SJSA1 (cell line): ENCODE measurements around the gene PPM1N. TPM values are rescaled to one million over a fixed set of nuclear protein-coding genes. Genes with fewer than 3 reads are reported as not detected.

Experiments
- DNase-seq, 2 experiments: peaks; one replicate each; pipeline ENCODE4 v3.0.0-alpha.2; 2015 to 2020; ENCODE audit warnings: low spot score in 2 of 2, low read depth in 1 of 2
- H3K27ac ChIP-seq: fragments of 250-450 bp; sonication (Bioruptor Pico); 2 replicates; pipeline ENCODE4 v1.5.1; 2020; ENCODE audit warnings: mild to moderate bottlenecking, moderate library complexity
- H3K27me3 ChIP-seq: fragments of 250-450 bp; sonication (Bioruptor Pico); replicated peaks from 2 replicates; pipeline ENCODE4 v1.5.1; 2020; ENCODE audit warnings: mild to moderate bottlenecking, moderate library complexity
- H3K36me3 ChIP-seq: fragments of 250-450 bp; sonication (Bioruptor Pico); 2 replicates; pipeline ENCODE4 v1.5.1; 2020; ENCODE audit warnings: mild to moderate bottlenecking
- H3K4me1 ChIP-seq: fragments of 250-450 bp; sonication (Bioruptor Pico); replicated peaks from 2 replicates; pipeline ENCODE4 v1.6.1; 2021; ENCODE audit warnings: mild to moderate bottlenecking
- H3K4me3 ChIP-seq: fragments of 250-450 bp; sonication (Bioruptor Pico); 2 replicates; pipeline ENCODE4 v1.5.1; 2020; ENCODE audit warnings: mild to moderate bottlenecking
- H3K9me3 ChIP-seq: fragments of 250-450 bp; sonication (Bioruptor Pico); replicated peaks from 2 replicates; pipeline ENCODE4 v1.5.1; 2020; ENCODE audit warnings: mild to moderate bottlenecking
- total RNA-seq: library from RNA; depleted of rRNA; stranded (reverse); fragments of >200 nt; shearing (Covaris generic); gene quantifications from 2 replicates; pipeline ENCODE4 v1.2.3, GENCODE V29; 2014

The PPM1N gene
- total RNA-seq, 1 experiment from 2014 or later, result 0.29 TPM

- peaks cover 53% of the 10 kb centered on the region for H3K36me3 ChIP-seq
- no peak for DNase-seq
Observed at GRCh38 chr19:45514376-45515051, 16.3 kb downstream of the PPM1N start.

GRCh38 chr19:45515081-45515624, 16.9 kb downstream of the PPM1N start:
- no peaks in the 10 kb centered on the region for H3K27me3 ChIP-seq
- no peaks in the 10 kb centered on the region for H3K4me1 ChIP-seq
- H3K9me3 ChIP-seq, result no peaks in the 10 kb centered on the region
- H3K36me3 ChIP-seq, result peaks cover 57% of the 10 kb centered on the region
- no peak overlapping the region for H3K4me3 ChIP-seq
- no peak for DNase-seq
- no peak overlapping the region for H3K27ac ChIP-seq

More at GRCh38 chr19:45514376-45515051, 16.3 kb downstream of the PPM1N start:
- Histone ChIP-seq H3K27me3 (no peaks in the 10 kb centered on the region), H3K4me3 (no peak overlapping the region), H3K4me1 (peaks cover 3% of the 10 kb centered on the region), H3K27ac (no peak overlapping the region), H3K9me3 (no peaks in the 10 kb centered on the region)

- Histone ChIP-seq H3K27me3 (no peaks in the 10 kb centered on the region), H3K9me3 (no peaks in the 10 kb centered on the region), H3K36me3 (peaks cover 61% of the 10 kb centered on the region), H3K27ac (no peak overlapping the region), H3K4me3 (no peak overlapping the region), H3K4me1 (no peaks in the 10 kb centered on the region)
- DNase-seq, result no peak
Observed at GRCh38 chr19:45515807-45516401, 17.7 kb downstream of the PPM1N start.

GRCh38 chr19:45517238-45517637, 19.0 kb downstream of the PPM1N start:
- DNase-seq, result no peak
- H3K27me3 ChIP-seq, result no peaks in the 10 kb centered on the region
- H3K4me3 ChIP-seq, result no peak overlapping the region
- peaks cover 71% of the 10 kb centered on the region for H3K36me3 ChIP-seq
- H3K27ac ChIP-seq, result no peak overlapping the region
- H3K9me3 ChIP-seq, result no peaks in the 10 kb centered on the region
- H3K4me1 ChIP-seq, result no peaks in the 10 kb centered on the region

GRCh38 chr19:45517641-45518468, 19.6 kb downstream of the PPM1N start:
- Histone ChIP-seq H3K9me3 (no peaks in the 10 kb centered on the region), H3K4me1 (no peaks in the 10 kb centered on the region), H3K27me3 (no peaks in the 10 kb centered on the region), H3K27ac (no peak overlapping the region), H3K4me3 (no peak overlapping the region), H3K36me3 (peaks cover 74% of the 10 kb centered on the region)
- no peak for DNase-seq

GRCh38 chr19:45518469-45518826, 20.2 kb downstream of the PPM1N start:
- no peak overlapping the region for H3K4me3 ChIP-seq
- no peak for DNase-seq
- H3K4me1 ChIP-seq, result no peaks in the 10 kb centered on the region
- peaks cover 76% of the 10 kb centered on the region for H3K36me3 ChIP-seq
- H3K27ac ChIP-seq, result no peak overlapping the region
- H3K9me3 ChIP-seq, result no peaks in the 10 kb centered on the region
- H3K27me3 ChIP-seq, result no peaks in the 10 kb centered on the region

- Histone ChIP-seq H3K4me1 (no peaks in the 10 kb centered on the region), H3K36me3 (peaks cover 77% of the 10 kb centered on the region), H3K27ac (no peak overlapping the region)
Observed at GRCh38 chr19:45522010-45522941, 24.0 kb downstream of the PPM1N start.

GRCh38 chr19:45523642-45524256, 25.5 kb downstream of the PPM1N start:
- Histone ChIP-seq H3K27me3 (no peaks in the 10 kb centered on the region), H3K36me3 (peaks cover 78% of the 10 kb centered on the region), H3K4me3 (no peak overlapping the region), H3K4me1 (no peaks in the 10 kb centered on the region), H3K27ac (no peak overlapping the region), H3K9me3 (no peaks in the 10 kb centered on the region)
- peak; percentile 66 to 83 for DNase-seq

More at GRCh38 chr19:45522010-45522941, 24.0 kb downstream of the PPM1N start:
- no peaks in the 10 kb centered on the region for H3K27me3 ChIP-seq
- H3K4me3 ChIP-seq, result no peak overlapping the region
- no peaks in the 10 kb centered on the region for H3K9me3 ChIP-seq
- no peak for DNase-seq

GRCh38 chr19:45524575-45525129, 26.4 kb downstream of the PPM1N start:
- Histone ChIP-seq H3K4me1 (no peaks in the 10 kb centered on the region), H3K4me3 (no peak overlapping the region), H3K9me3 (no peaks in the 10 kb centered on the region), H3K27me3 (no peaks in the 10 kb centered on the region), H3K36me3 (peaks cover 80% of the 10 kb centered on the region), H3K27ac (no peak overlapping the region)
- no peak for DNase-seq

- peaks cover 3% of the 10 kb centered on the region; the same call in 1 of the 2 replicates for H3K9me3 ChIP-seq
- no peaks in the 10 kb centered on the region for H3K27me3 ChIP-seq
- no peak overlapping the region for H3K4me3 ChIP-seq
- peaks cover 66% of the 10 kb centered on the region for H3K36me3 ChIP-seq
- H3K4me1 ChIP-seq, result no peaks in the 10 kb centered on the region
- peak; percentile 64 to 79 for DNase-seq
- H3K27ac ChIP-seq, result no peak overlapping the region
Observed at GRCh38 chr19:45526143-45526542, 27.9 kb downstream of the PPM1N start.

- H3K36me3 ChIP-seq, result peaks cover 60% of the 10 kb centered on the region
- H3K27me3 ChIP-seq, result no peaks in the 10 kb centered on the region
- no peak overlapping the region for H3K4me3 ChIP-seq
- no peak for DNase-seq
- H3K27ac ChIP-seq, result no peak overlapping the region
- peaks cover 4% of the 10 kb centered on the region; the same call in 1 of the 2 replicates for H3K9me3 ChIP-seq
- H3K4me1 ChIP-seq, result no peaks in the 10 kb centered on the region
Observed at GRCh38 chr19:45526971-45527370, 28.7 kb downstream of the PPM1N start.

GRCh38 chr19:45527731-45528130, 29.5 kb downstream of the PPM1N start:
- H3K27ac ChIP-seq, result no peak overlapping the region
- H3K4me1 ChIP-seq, result no peaks in the 10 kb centered on the region
- no peak overlapping the region for H3K4me3 ChIP-seq
- no peaks in the 10 kb centered on the region for H3K27me3 ChIP-seq
- peaks cover 56% of the 10 kb centered on the region for H3K36me3 ChIP-seq
- H3K9me3 ChIP-seq, result peaks cover 4% of the 10 kb centered on the region; the same call in 1 of the 2 replicates
- DNase-seq, result no peak
